Measurements from ENCODE around the gene MYPN.

GRCh38 chr10:68090586-68090985, 18.7 kb upstream of the MYPN start:
- no peak for TF ChIP-seq POLR2AphosphoS5 (IDR thresholded peaks at IDR 0.05; ENCODE audit: low read depth, low read length)
- TF ChIP-seq TAF1 (IDR thresholded peaks at IDR 0.05; ENCODE audit: borderline replicate concordance, insufficient read depth, low read length): no peak
- TF ChIP-seq REST (IDR thresholded peaks at IDR 0.05; ENCODE audit: insufficient read depth in 1 of 2, low read depth in 2 of 2, low read length in 2 of 2): no peak
- no peak for TF ChIP-seq SIN3A (IDR thresholded peaks at IDR 0.05; ENCODE audit: borderline replicate concordance, insufficient read depth, low read length)
